Stimulated activated CD8-positive, alpha-beta memory T cell treated with anti-CD3 and anti-CD28 coated beads, Interleukin-15, amount 100 ng/mL, for 4 hours (primary cell): Measurements from ENCODE around the gene EHD2.
"Not testable (repeated sequence)": the region's sequence is repeated elsewhere in the genome, so short reads cannot be mapped to it uniquely, and the experiment has no call there.

Experiments
- DNase-seq, 2 donors: peaks; one replicate each; pipeline ENCODE4 v3.0.0-alpha.2; 2020; ENCODE audit warnings: low read depth in 2 of 2

EHD2 gene

DNA sequence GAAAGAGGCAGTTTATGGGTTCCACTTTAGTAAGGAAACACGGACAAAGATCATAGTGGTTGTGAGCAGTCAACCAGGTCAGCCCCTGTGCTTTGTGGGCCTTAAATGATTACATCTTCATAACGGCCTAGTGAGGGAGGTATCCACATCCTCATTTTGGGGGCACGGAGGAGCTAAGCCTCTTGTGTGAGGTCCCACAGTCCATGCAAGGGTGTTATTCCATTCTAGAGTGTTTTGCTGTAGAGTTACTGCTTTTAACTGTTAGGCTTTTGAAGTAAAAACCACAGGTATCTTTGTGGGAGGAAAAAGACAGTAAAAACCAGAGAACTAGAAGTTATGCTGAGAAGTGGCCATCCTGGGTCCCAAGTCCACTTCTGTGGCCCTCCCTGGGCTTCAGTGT, 36.1 kb downstream of the EHD2 start:
- DNase-seq = no peak

DNA sequence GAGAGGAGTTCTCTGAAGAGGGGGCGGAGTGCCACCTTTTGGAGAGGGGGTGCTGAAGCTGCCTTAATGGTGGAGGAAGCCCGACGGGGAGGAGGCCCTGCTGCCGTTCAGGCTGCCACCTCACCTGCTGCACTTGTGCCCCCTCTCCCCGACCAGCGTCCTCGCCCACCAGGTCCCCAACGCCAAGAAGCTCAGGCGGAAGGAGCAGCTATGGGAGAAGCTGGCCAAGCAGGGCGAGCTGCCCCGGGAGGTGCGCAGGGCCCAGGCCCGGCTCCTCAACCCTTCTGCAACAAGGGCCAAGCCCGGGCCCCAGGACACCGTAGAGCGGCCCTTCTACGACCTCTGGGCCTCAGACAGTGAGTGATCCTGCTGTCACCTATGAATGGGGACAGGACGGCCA, 37.5 kb downstream of the EHD2 start:
- no peak for DNase-seq

DNA sequence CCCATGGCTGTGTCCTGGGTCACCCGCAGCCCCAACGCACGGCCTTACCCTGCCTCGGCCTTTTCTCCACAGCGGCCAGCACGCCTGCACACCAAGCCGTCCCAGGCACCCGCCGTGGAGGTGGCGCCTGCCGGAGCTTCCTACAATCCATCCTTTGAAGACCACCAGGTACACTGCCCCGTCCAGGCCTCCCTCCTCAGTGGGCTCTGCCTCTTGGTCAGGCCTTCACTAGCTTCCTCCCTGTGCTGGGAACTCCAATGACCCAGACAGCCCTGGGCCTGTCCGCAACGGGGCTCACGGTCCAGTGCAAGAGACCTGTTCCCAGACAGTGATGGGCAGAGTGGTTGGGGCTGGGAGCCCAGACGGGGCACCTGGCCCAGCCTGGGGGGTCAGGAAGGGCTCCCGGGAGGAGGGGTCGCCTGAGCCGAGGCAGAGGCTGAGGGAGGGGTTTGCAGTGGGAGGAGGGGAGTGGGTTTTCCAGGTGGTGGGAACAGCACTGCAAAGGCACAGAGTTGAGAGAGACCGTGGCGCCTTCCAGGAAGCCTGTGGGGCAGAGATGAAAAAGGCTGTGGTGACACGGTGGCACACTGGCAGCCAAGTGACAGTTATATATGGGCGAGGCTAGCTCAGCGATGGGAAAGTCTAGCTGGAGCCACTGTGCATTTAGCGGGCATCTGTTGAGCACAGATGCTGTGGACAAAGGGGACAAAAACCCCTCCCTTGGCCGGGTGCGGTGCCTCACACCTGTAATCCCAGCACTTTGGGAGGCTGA, 39.4 kb downstream of the EHD2 start:
- DNase-seq = no peak

DNA sequence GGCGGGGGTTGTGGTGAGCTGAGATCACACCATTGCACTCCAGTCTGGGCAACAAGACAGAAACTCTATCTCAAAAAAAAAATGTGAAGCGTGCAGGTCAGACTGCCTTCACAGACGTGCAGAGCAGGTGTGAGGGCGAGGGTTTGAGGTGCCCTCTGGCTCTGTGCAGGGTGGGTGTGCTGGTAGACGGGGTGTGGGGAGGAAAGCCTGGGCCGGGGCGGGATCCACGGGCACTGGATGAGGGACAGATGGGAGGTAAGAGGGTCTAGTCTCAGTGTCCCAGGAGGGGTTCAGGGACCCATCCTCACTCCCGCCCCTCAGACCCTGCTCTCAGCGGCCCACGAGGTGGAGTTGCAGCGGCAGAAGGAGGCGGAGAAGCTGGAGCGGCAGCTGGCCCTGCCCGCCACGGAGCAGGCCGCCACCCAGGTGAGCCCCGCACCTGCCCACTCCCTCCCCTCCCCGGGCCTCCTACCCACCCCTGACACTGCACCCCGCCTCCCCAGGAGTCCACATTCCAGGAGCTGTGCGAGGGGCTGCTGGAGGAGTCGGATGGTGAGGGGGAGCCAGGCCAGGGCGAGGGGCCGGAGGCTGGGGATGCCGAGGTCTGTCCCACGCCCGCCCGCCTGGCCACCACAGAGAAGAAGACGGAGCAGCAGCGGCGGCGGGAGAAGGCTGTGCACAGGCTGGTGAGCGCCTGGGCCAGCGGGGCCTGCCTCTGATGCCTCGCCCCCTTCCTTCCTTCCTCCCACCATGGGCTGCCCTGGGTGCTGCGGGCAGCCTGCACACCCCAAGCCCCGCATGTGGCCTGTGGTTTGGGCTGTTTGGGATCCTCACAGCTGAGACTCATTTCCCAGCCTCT, 41.2 kb downstream of the EHD2 start:
- no peak for DNase-seq

DNA sequence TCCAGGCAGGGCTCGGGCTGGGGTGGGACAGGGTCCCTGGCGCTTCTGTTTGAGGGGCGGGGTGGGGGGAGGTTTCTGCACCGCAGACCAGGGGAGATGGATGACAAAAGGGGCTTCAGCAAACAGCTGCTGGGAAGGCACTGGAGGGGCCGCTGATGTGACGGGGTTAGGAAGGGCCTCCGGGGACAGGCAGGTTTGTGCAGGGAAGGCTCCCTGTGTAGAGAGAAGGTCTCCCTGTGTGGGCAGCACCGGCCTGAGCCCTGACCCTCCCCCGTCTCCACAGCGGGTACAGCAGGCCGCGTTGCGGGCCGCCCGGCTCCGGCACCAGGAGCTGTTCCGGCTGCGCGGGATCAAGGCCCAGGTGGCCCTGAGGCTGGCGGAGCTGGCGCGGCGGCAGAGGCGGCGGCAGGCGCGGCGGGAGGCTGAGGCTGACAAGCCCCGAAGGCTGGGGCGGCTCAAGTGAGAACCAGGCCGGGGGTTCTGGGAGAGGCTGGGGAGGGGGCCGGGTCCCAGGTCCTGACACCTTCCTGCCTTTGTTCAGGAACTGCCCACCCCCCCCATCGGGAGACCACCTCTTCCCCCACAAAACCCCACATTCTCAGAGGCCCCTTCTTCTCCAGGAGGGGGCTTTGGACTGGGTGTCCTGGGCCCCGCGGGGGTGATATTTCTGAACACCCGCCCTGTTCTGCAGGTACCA, 42.0 kb downstream of the EHD2 start:
- DNase-seq = no peak

DNA sequence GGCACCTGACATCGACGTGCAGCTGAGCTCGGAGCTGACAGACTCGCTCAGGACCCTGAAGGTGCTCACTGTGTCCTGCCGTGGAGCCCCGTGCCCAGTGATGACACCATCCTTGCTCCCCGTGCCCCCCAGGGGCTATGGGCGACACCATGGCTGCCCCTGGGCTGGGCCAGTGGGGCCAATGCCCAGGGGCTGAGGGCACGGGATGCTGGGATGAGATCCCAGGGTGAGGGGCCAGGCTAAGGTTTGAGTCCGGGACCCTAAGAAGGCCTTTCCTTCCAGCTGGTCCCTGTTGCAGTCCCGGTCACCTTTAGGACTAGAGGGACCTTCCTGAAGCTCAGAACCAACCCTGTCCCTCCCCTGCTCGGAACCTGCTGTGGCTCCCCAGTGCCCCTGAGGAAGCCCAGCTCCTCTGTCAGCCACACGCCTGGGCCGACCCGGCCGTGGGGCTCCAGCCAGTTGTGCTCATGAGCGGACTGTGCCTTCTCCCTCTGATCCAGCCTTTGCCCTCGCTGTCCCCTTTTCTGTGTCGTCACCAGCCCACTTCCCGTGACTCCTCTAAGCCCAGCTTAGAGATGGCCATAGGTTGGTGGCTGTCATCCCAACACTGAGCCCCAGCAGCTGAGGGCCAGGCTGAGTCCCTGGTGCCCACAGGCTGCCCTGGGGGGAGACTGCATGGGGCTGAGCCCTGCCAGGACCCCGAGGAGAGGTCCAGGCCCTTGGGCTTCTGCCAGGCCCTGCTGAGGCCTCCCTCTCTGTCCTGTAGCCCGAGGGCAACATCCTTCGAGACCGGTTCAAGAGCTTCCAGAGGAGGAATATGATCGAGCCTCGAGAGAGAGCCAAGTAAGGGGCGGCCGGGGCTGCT, 42.8 kb downstream of the EHD2 start:
- no peak for DNase-seq

DNA sequence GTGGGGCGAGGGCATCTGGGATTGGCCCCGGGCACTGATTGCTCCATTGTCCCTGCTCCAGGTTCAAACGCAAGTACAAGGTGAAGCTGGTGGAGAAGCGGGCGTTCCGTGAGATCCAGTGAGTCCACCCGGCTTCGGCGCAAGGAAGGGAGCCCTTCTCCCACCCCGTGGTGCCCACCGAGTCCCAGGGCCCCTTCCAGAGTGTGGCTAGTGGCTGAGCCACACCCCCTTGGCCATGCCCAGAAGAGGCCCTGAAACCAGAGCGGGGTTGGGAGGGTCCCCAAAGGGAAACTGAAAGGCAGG, 43.4 kb downstream of the EHD2 start:
- DNase-seq = no peak

DNA sequence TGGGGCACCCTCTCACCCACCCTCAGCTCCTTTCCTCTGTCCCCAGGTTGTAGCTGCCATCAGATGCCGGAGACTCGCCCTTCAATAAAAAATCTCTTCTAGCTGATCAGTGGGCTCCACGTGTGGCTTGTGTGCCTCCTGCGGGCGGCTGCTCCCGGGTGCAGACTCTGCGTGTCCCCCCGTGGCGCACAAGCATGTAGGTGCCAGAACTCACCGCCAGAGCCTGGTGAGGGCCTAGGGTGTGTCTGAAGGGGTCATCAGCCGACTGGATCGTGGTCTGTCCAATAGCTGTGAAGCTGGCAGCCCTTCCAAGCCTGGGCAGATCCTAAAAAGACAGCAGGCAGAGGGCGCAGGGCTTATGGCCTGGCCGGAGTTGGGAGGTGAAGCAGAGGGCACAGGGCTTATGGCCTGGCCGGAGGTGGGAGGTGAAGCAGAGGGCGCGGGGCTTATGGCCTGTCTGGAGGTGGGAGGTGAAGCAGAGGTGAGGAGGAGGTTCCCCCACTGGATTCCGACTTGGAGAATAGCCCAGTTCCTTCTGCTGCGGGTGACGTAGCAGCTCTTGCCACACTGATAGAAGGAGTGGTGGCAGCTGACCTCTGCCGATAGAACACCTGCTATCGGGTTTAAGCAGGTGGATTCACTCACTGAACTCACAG, 43.9 kb downstream of the EHD2 start:
- DNase-seq = no peak

DNA sequence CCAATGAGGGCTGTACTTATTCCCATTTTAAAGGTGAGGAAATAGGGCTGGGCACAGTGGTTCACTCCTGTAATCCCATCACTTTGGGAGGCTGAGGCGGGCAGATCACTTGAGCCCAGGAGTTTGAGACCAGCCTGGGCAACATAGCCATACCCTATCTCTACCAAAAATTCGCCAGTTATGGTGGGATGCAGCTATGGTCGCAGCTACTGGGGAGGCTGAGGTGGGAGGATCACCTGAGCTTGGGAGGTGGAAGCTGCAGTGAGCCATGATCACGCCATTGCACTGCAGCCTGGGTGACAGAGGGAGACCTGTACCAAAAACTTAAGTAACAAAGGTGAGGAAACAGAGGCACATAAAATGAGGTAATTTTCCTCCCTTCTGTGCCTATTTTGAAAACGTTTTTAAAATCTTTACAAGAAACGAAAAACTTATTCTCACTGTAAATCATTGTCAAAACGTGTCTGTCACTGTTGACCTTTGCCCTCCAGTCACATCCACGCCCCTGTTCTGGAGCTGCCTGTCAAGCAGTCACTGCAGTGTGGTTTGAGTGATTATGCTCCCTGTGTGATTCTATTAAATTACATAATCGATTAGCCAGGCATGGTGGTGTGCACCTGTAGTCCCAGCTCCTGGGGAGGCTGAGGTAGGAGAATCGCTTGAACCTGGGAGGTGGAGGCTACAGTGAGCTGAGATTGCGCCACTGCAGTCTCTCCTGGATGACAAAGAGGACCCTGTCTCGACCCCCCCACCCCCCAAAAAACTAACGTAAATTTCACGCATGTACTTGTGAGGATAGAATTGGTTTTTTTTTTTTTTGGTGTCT, 44.6 kb downstream of the EHD2 start:
- no peak for DNase-seq

DNA sequence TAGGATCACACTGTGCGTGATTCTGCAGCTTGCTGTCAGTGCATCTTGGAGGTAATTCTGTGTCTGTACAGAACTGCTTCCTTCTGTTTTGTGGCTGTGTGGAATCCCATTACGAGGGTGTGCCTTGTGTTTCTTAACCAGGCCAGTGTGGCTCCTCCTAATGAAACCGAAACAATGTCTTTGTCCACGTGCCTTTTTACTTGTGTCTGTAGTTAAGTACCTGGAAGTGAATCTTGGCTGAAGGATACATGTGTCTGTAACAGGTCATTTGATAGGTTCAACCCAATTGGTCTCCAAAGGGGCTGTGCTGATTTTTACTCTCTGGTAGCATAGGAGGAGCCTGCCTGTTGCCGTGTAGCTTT, 45.2 kb downstream of the EHD2 start:
- no peak for DNase-seq

DNA sequence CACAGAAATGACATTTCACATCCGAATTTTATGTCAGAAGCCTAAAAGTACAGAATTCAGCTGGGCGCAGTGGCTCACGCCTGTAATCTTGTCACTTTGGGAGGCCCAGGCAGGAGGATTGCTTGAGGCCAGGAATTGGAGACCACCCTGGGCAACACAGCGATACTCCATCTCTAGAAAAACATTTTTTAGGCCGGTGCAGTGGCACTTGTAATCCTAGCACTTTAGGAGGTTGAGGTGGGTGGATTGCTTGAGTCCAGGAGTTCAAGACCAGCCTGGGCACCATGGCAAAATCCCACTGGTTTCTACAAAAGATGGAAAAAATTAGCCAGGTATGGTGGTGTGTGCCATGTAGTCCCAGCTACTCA, 47.4 kb downstream of the EHD2 start:
- DNase-seq = no peak

DNA sequence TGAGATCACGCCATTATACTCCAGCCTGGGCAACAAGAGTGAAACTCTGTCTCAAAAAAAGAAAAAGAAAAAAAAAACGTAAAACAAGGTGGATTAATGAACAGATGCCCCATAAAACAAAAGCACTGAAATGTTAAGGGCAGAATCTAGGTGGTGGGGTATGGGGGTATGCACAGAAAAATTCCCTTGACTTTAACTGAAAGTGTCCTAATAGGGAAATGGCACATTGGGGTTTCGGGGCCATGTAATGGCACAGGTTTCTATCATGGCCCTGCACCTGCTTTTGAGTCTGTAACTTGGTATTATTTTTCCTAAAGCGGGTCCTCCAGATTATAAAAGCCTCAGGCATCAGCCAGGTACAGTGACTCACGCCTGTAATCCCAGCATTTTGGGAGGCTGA, 48.3 kb downstream of the EHD2 start:
- no peak for DNase-seq

DNA sequence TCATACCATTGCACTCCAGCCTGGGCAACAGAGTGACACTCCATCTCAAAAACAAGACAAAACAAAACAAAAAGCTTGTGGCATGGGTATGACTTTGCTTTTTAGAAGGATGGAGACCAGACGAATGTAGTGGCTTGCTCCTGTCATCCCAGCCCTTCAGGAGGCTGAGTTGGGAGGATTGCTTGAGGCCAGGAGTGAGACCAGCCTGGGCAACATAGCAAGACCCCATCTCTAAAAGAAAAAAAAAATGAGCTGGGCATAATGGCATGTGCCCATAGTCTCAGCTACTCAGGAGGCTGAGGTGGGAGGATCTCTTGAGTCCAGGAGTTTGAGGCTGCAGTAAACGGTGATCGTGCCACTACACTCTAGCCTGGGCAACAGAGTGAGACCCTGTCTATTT, 48.9 kb downstream of the EHD2 start:
- no peak for DNase-seq

DNA sequence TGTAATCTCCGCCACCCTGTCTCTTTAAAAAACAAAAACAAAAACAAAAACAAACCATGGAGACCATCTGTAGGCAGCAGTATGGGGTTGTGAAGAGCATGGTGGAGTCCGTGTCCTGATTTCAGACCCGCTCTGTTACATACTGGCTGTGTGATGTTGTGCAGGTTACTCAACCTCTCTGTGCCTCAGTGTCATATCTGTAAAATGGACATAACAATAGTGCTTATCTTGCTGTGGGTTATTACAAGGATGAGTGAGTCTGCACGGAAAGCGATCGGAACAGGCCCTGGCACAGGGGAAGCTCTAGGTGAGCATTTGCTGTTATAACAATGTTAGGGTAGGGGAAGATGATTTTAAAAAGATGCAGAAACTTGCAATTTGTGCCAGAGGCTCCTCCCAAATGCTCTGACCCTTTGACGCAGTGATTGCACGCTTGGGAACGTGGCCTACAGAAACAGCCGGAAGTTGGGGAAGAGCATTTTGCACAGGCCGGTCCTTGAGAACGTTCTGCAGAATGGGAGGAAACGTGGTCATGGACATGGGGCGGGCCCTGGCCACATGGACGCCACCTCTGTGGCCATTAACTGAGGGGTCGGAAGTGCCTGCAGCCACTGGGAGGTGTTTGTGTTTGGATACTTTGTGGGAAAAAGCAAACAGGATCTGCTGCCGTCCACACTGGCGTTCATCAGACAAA, 49.5 kb downstream of the EHD2 start:
- no peak for DNase-seq

DNA sequence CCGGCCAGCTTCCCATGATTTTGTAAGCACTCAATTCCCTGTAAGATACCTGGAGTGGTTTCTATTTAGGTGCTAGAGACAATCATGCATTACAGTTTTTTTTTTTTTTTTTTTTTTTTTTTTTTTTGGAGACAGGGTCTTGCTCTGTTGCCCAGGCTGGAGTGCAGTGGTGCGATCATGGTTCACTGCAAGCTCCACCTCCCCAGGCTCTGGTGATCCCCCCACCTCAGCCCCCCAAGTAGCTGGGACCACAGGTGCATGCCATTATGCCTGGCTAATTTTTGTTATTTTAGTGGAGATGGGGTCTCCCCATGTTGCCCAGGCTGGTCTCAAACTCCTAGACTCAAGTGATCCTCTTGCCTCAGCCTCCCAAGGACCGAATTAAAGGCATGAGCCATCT, 51.5 kb downstream of the EHD2 start:
- DNase-seq = not testable (repeated sequence)

DNA sequence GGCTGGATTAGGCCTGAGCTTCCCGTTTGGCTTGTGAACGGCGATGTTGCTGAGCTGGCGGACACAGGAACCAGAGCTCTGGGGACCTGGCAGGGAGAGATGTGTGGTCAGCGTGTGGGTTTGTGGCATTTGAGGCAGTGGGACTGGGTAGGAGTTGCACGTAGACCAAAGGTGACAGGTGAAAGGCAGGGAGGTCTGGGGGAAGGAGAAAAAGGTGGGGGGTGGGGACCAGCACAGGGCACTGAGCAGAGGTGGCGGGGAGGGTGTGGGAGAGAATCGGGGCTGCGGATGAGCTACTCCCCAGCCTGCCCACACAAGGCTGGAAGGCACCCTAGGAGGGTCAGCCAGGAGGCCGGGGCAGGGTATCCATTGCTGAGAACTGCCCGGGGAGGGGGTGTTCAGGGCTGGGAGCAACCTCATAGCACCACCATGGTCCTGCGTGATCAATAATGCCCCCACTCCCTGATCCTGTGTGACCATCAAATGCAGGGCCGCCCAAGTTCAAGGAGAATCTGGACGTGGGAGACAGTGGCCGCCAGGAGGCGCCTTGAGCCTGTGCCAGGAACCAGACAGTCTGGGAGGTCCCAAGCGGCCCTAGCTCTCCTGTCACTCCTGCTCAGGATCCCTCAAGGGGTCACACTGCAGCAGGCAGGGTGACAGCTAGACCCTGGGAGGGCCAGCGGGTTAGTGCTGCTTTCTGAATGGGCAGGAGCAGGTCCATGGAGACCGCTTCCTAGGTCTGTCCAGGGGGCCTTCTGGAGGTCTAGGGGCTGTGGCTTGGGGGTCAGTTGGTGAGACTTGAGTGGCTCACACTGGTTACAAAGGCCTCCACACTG, 52.5 kb downstream of the EHD2 start:
- DNase-seq = no peak

DNA sequence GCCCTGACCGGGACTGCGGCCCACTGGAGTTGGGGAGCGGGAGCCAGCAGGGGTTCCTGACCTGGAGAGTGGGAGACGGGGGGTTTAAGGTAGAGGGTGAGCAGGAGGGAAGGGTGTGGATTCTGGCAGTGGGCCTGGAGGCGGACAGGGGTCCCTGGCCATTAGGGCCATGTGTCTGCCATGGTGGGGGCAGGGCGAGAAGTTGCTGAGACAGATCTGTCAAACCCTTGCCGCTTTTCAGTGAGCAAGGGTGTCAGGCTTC, 53.1 kb downstream of the EHD2 start:
- DNase-seq = no peak

DNA sequence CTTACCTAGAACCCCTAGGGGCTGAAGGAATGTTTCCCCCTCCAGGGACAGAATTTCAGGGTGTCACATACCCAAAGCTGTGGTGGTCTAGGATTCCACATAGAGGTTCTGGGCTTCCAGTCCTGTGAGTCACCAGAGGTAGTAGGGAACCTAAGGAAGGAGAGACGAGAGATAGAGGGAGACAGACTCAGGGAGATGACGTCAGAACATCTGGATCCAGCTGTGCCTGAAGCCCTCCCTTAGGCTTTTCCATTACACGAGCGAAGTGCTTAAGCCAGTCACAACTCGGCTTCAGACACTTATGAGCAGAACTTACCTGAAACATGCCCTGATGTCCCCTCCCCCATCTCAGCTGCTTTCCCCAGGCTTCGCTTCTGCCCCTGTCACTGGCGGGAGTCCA, 53.4 kb downstream of the EHD2 start:
- no peak for DNase-seq

DNA sequence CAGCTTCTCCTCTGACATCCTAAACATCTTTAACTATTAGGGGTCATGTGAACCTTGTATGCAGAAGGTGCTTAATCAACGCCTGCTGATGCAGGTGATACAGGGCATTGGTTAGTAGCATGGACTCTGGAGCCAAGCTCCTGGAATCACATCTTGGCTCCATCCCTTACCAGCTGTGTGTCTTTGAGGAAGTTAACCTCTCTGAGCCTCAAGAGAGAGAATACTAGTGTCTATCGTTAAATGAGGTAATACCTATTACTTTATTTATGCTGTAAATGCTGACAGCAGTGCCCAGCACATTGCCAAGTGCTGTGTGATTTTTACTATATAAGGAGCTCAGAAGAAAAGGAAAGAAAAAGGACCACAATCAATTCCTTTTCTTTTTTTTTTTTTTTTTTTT, 54.1 kb downstream of the EHD2 start:
- no peak for DNase-seq
